ENCODE data around the gene GHR.

GHR gene

GRCh38 chr5:42461507-42461906 lies 38.3 kb downstream of the GHR start:
- TF ChIP-seq ZNF132 (tag by site-specific recombination; IDR thresholded peaks at IDR 0.05; ENCODE audit: borderline replicate concordance): no peak
- TF ChIP-seq GLIS1 (tag by site-specific recombination; IDR thresholded peaks at IDR 0.05): peak; percentile 50
- TF ChIP-seq FEZF1 (tag by site-specific recombination; IDR thresholded peaks at IDR 0.05): no peak
- TF ChIP-seq ZNF518A (tag by site-specific recombination; conservative IDR thresholded peaks at IDR 0.05; ENCODE audit: low read depth): no peak
- TF ChIP-seq, protein P1, sequence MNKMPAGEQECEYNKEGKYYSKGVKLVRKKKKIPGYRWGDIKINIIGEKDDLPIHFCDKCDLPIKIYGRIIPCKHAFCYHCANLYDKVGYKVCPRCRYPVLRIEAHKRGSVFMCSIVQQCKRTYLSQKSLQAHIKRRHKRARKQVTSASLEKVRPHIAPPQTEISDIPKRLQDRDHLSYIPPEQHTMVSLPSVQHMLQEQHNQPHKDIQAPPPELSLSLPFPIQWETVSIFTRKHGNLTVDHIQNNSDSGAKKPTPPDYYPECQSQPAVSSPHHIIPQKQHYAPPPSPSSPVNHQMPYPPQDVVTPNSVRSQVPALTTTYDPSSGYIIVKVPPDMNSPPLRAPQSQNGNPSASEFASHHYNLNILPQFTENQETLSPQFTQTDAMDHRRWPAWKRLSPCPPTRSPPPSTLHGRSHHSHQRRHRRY (tag by site-specific recombination; IDR thresholded peaks at IDR 0.05): no peak
- TF ChIP-seq, protein P2, sequence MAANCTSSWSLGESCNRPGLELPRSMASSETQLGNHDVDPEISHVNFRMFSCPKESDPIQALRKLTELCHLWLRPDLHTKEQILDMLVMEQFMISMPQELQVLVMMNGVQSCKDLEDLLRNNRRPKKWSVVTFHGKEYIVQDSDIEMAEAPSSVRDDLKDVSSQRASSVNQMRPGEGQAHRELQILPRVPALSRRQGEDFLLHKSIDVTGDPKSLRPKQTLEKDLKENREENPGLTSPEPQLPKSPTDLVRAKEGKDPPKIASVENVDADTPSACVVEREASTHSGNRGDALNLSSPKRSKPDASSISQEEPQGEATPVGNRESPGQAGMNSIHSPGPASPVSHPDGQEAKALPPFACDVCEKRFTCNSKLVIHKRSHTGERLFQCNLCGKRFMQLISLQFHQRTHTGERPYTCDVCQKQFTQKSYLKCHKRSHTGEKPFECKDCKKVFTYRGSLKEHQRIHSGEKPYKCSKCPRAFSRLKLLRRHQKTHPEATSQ (tag by site-specific recombination; IDR thresholded peaks at IDR 0.05): no peak
- TF ChIP-seq ZNF266 (tag by site-specific recombination; IDR thresholded peaks at IDR 0.05; ENCODE audit: low read depth): no peak
- TF ChIP-seq ZNF704 (tag by site-specific recombination; IDR thresholded peaks at IDR 0.05): no peak
- CTCF ChIA-PET: interaction anchor here (1.0 kb wide), 1 partner anchor 15 kb away, joined by 3 read pairs; no protein-coding TSS in a partner anchor
- H3K9me3 ChIP-seq (ENCODE audit: control insufficient read depth, insufficient read depth, low read depth, low read length): no peaks in the 10 kb centered on the region
- no peak overlapping the region for H3K4me3 ChIP-seq (ENCODE audit: low read depth, low read length)
- H3K36me3 ChIP-seq (ENCODE audit: control insufficient read depth in 2 of 2, insufficient read depth in 1 of 2, low read length in 2 of 2): no peaks in the 10 kb centered on the region
- H3K4me1 ChIP-seq (ENCODE audit: control insufficient read depth, insufficient read depth, low read length): no peaks in the 10 kb centered on the region
- H3K27ac ChIP-seq (ENCODE audit: extremely low read depth, low read depth, low read length): no peak overlapping the region
- POLR2A ChIA-PET: no interaction called here

- H3K4me1 ChIP-seq (ENCODE audit: control insufficient read depth, insufficient read depth, low read length): no peaks in the 10 kb centered on the region
- ChIA-PET CTCF (interaction anchor here (0.6 to 1.6 kb wide), 3 partner anchors 15 to 226 kb away, joined by 3 to 7 read pairs (median 4); partner anchors contain the start of gene GHR), POLR2A (no interaction called here)
- no peak overlapping the region for H3K27ac ChIP-seq (ENCODE audit: extremely low read depth, low read depth, low read length)
- no peaks in the 10 kb centered on the region for H3K9me3 ChIP-seq (ENCODE audit: control insufficient read depth, insufficient read depth, low read depth, low read length)
- no peak overlapping the region for H3K4me3 ChIP-seq (ENCODE audit: low read depth, low read length)
- no peaks in the 10 kb centered on the region for H3K36me3 ChIP-seq (ENCODE audit: control insufficient read depth in 2 of 2, insufficient read depth in 1 of 2, low read length in 2 of 2)
- TF ChIP-seq ZNF555 (tag by site-specific recombination; conservative IDR thresholded peaks at IDR 0.05) (no peak), ZNF621 (tag by site-specific recombination; IDR thresholded peaks at IDR 0.05) (no peak), ZBTB48 (tag by site-specific recombination; IDR thresholded peaks at IDR 0.05) (no peak), GLI4 (tag by site-specific recombination; IDR thresholded peaks at IDR 0.05) (no peak), ZNF341 (tag by site-specific recombination; IDR thresholded peaks at IDR 0.05; ENCODE audit: low read depth) (no peak), ZNF777 (tag by site-specific recombination; IDR thresholded peaks at IDR 0.05; ENCODE audit: borderline replicate concordance) (no peak), ZNF274 (IDR thresholded peaks at IDR 0.05; ENCODE audit: low read length) (no peak), ZNF274 (tag by site-specific recombination; IDR thresholded peaks at IDR 0.05; ENCODE audit: borderline replicate concordance) (no peak)
- TF ChIP-seq, protein P3, sequence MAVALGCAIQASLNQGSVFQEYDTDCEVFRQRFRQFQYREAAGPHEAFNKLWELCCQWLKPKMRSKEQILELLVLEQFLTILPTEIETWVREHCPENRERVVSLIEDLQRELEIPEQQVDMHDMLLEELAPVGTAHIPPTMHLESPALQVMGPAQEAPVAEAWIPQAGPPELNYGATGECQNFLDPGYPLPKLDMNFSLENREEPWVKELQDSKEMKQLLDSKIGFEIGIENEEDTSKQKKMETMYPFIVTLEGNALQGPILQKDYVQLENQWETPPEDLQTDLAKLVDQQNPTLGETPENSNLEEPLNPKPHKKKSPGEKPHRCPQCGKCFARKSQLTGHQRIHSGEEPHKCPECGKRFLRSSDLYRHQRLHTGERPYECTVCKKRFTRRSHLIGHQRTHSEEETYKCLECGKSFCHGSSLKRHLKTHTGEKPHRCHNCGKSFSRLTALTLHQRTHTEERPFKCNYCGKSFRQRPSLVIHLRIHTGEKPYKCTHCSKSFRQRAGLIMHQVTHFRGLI (tag by site-specific recombination; IDR thresholded peaks at IDR 0.05): no peak
- TF ChIP-seq, protein P4, sequence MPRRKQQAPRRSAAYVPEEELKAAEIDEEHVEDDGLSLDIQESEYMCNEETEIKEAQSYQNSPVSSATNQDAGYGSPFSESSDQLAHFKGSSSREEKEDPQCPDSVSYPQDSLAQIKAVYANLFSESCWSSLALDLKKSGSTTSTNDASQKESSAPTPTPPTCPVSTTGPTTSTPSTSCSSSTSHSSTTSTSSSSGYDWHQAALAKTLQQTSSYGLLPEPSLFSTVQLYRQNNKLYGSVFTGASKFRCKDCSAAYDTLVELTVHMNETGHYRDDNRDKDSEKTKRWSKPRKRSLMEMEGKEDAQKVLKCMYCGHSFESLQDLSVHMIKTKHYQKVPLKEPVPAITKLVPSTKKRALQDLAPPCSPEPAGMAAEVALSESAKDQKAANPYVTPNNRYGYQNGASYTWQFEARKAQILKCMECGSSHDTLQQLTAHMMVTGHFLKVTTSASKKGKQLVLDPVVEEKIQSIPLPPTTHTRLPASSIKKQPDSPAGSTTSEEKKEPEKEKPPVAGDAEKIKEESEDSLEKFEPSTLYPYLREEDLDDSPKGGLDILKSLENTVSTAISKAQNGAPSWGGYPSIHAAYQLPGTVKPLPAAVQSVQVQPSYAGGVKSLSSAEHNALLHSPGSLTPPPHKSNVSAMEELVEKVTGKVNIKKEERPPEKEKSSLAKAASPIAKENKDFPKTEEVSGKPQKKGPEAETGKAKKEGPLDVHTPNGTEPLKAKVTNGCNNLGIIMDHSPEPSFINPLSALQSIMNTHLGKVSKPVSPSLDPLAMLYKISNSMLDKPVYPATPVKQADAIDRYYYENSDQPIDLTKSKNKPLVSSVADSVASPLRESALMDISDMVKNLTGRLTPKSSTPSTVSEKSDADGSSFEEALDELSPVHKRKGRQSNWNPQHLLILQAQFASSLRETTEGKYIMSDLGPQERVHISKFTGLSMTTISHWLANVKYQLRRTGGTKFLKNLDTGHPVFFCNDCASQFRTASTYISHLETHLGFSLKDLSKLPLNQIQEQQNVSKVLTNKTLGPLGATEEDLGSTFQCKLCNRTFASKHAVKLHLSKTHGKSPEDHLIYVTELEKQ (tag by site-specific recombination; IDR thresholded peaks at IDR 0.05; ENCODE audit: borderline replicate concordance): no peak
- TF ChIP-seq, protein P5, sequence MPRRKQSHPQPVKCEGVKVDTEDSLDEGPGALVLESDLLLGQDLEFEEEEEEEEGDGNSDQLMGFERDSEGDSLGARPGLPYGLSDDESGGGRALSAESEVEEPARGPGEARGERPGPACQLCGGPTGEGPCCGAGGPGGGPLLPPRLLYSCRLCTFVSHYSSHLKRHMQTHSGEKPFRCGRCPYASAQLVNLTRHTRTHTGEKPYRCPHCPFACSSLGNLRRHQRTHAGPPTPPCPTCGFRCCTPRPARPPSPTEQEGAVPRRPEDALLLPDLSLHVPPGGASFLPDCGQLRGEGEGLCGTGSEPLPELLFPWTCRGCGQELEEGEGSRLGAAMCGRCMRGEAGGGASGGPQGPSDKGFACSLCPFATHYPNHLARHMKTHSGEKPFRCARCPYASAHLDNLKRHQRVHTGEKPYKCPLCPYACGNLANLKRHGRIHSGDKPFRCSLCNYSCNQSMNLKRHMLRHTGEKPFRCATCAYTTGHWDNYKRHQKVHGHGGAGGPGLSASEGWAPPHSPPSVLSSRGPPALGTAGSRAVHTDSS (tag by site-specific recombination; IDR thresholded peaks at IDR 0.05): no peak
Measured at GRCh38 chr5:42462083-42462482, 38.8 kb downstream of the GHR start.
